GM19351 (cell line): ENCODE results near the gene FAM149A.

ENCODE experiments used
- ATAC-seq: cut with Tn5 transposase; IDR thresholded peaks from one replicate; pipeline ENCODE4 v1.9.1; 2021; ENCODE audit warnings: mild to moderate bottlenecking, moderate library complexity; ENCODE audit not compliant: unreplicated experiment

Gene FAM149A

GRCh38 chr4:186151499-186151898 is 47.0 kb downstream of the FAM149A start:
- no peak for ATAC-seq

- no peak for ATAC-seq
These were observed 53.7 kb downstream of the FAM149A start for GRCh38 chr4:186158021-186158813.

GRCh38 chr4:186158966-186159365 is 54.5 kb downstream of the FAM149A start:
- no peak for ATAC-seq

GRCh38 chr4:186159613-186160012 is 55.1 kb downstream of the FAM149A start:
- ATAC-seq: no peak

GRCh38 chr4:186161138-186161537 is 56.6 kb downstream of the FAM149A start:
- ATAC-seq: peak; percentile 98

- ATAC-seq: no peak
These were observed 62.5 kb downstream of the FAM149A start for GRCh38 chr4:186166852-186167512.

- ATAC-seq: no peak
These were observed 63.1 kb downstream of the FAM149A start for GRCh38 chr4:186167605-186168004.

GRCh38 chr4:186168750-186169149 is 64.2 kb downstream of the FAM149A start:
- no peak for ATAC-seq

- no peak for ATAC-seq
These were observed 64.9 kb downstream of the FAM149A start for GRCh38 chr4:186169333-186169944.

GRCh38 chr4:186169945-186170802 is 65.7 kb downstream of the FAM149A start:
- no peak for ATAC-seq

- no peak for ATAC-seq
These were observed 66.5 kb downstream of the FAM149A start for GRCh38 chr4:186170966-186171365.

GRCh38 chr4:186172546-186172945 is 68.0 kb downstream of the FAM149A start:
- ATAC-seq: no peak

- ATAC-seq: no peak
These were observed 83.6 kb downstream of the FAM149A start for GRCh38 chr4:186188107-186188506.

GRCh38 chr4:186189656-186190055 is 85.2 kb downstream of the FAM149A start:
- no peak for ATAC-seq

- ATAC-seq: peak; percentile 27
These were observed 86.2 kb downstream of the FAM149A start for GRCh38 chr4:186190581-186191199.

- ATAC-seq: peak; percentile 81
These were observed 86.9 kb downstream of the FAM149A start, which contains the start of gene CYP4V2 for GRCh38 chr4:186191200-186192065. Gene CYP4V2, plus strand, starts transcription at chr4:186191567. Its CDS starts 257 bp downstream, at chr4:186191824.

GRCh38 chr4:186192066-186192612 is 87.6 kb downstream of the FAM149A start:
- ATAC-seq: no peak

- ATAC-seq: no peak
These were observed 89.3 kb downstream of the FAM149A start for GRCh38 chr4:186193851-186194250.

GRCh38 chr4:186196063-186196462 is 91.6 kb downstream of the FAM149A start:
- ATAC-seq: no peak
